WTC11 (cell line): ENCODE results near the gene AMIGO3. TPM values are rescaled to one million over a fixed set of nuclear protein-coding genes. Genes with fewer than 3 reads are reported as not detected.

Experiments
- CREM ChIP-seq: sonication (generic); formaldehyde crosslinking; IDR thresholded peaks from 2 replicates; pipeline ENCODE4 v1.8.1; 2022; ENCODE audit warnings: mild to moderate bottlenecking, missing genetic modification reagents, moderate library complexity
- E2F1 ChIP-seq: sonication (generic); formaldehyde crosslinking; IDR thresholded peaks from 2 replicates; pipeline ENCODE4 v1.8.0; 2022; ENCODE audit warnings: mild to moderate bottlenecking, missing genetic modification reagents
- ELF4 ChIP-seq: sonication (generic); formaldehyde crosslinking; IDR thresholded peaks from 2 replicates; pipeline ENCODE4 v1.8.1; 2022; ENCODE audit warnings: low read depth, mild to moderate bottlenecking, moderate library complexity, missing genetic modification reagents
- ESRRA ChIP-seq: sonication (generic); formaldehyde crosslinking; IDR thresholded peaks from 2 replicates; pipeline ENCODE4 v1.8.1; 2022; ENCODE audit warnings: mild to moderate bottlenecking, missing genetic modification reagents, borderline replicate concordance
- HMGA2 ChIP-seq: fragments of 250-450 bp; sonication (Bioruptor Pico); IDR thresholded peaks from 2 replicates; pipeline ENCODE4 v1.4.0; 2021; ENCODE audit warnings: mild to moderate bottlenecking, moderate library complexity
- JAZF1 ChIP-seq: fragments of 250-450 bp; sonication (Bioruptor Pico); IDR thresholded peaks from 2 replicates; pipeline ENCODE4 v1.9.0; 2021; ENCODE audit warnings: moderate library complexity, mild to moderate bottlenecking, inconsistent platforms
- MYBL2 ChIP-seq: sonication (generic); formaldehyde crosslinking; IDR thresholded peaks from 2 replicates; pipeline ENCODE4 v1.8.1; 2023; ENCODE audit warnings: mild to moderate bottlenecking, moderate library complexity, missing genetic modification reagents
- NFATC4 ChIP-seq: fragments of 250-450 bp; sonication (Bioruptor Pico); IDR thresholded peaks from 2 replicates; pipeline ENCODE4 v1.9.0; 2021; ENCODE audit warnings: mild to moderate bottlenecking
- NFYB ChIP-seq: sonication (generic); formaldehyde crosslinking; conservative IDR thresholded peaks from 2 replicates; pipeline ENCODE4 v1.8.0; 2022; ENCODE audit warnings: low read depth, missing genetic modification reagents
- NR1H2 ChIP-seq: sonication (generic); formaldehyde crosslinking; IDR thresholded peaks from 2 replicates; pipeline ENCODE4 v1.9.0; 2021; ENCODE audit warnings: mild to moderate bottlenecking, moderate library complexity, missing genetic modification reagents
- RORB ChIP-seq: fragments of 250-450 bp; sonication (Bioruptor Pico); IDR thresholded peaks from 2 replicates; pipeline ENCODE4 v1.9.0; 2021; ENCODE audit warnings: mild to moderate bottlenecking
- SOX15 ChIP-seq: fragments of 250-450 bp; sonication (Bioruptor Pico); IDR thresholded peaks from 2 replicates; pipeline ENCODE4 v1.9.0; 2021; ENCODE audit warnings: mild to moderate bottlenecking
- STAT6 ChIP-seq: sonication (generic); formaldehyde crosslinking; conservative IDR thresholded peaks from 2 replicates; pipeline ENCODE4 v1.8.1; 2023; ENCODE audit warnings: mild to moderate bottlenecking, low read depth, missing genetic modification reagents, moderate library complexity
- TEAD1 ChIP-seq: sonication (generic); formaldehyde crosslinking; IDR thresholded peaks from 2 replicates; pipeline ENCODE4 v1.8.0; 2022; ENCODE audit warnings: mild to moderate bottlenecking, missing genetic modification reagents
- TEAD4 ChIP-seq: sonication (generic); formaldehyde crosslinking; IDR thresholded peaks from 2 replicates; pipeline ENCODE4 v1.8.0; 2022; ENCODE audit warnings: mild to moderate bottlenecking, missing genetic modification reagents
- ZNF219 ChIP-seq: sonication (generic); formaldehyde crosslinking; IDR thresholded peaks from 2 replicates; pipeline ENCODE4 v1.8.0; 2023; ENCODE audit warnings: missing genetic modification reagents, mild to moderate bottlenecking, borderline replicate concordance
- ZNF317 ChIP-seq: sonication (generic); formaldehyde crosslinking; IDR thresholded peaks from 2 replicates; pipeline ENCODE4 v1.8.1; 2023; ENCODE audit warnings: low read depth, mild to moderate bottlenecking, moderate library complexity, missing genetic modification reagents, borderline replicate concordance
- ZNF423 ChIP-seq: fragments of 250-450 bp; sonication (Bioruptor Pico); IDR thresholded peaks from 2 replicates; pipeline ENCODE4 v2.1.2; 2022; ENCODE audit warnings: mild to moderate bottlenecking, moderate library complexity
- ZNF532 ChIP-seq: fragments of 250-450 bp; sonication (Bioruptor Pico); IDR thresholded peaks from 2 replicates; pipeline ENCODE4 v1.9.0; 2021; ENCODE audit warnings: mild to moderate bottlenecking, borderline replicate concordance
- total RNA-seq: library from RNA; stranded (reverse); gene quantifications from 3 replicates; pipeline ENCODE4 v1.2.3, GENCODE V29; 2021
- TF ChIP-seq, protein P1 (sequence below): sonication (generic); formaldehyde crosslinking; IDR thresholded peaks from 2 replicates; pipeline ENCODE4 v1.8.1; 2023; ENCODE audit warnings: mild to moderate bottlenecking, moderate library complexity, missing genetic modification reagents
- TF ChIP-seq, protein P2 (sequence below): sonication (generic); formaldehyde crosslinking; IDR thresholded peaks from 2 replicates; pipeline ENCODE4 v1.8.0; 2023; ENCODE audit warnings: mild to moderate bottlenecking, missing genetic modification reagents
- TF ChIP-seq, protein P3 (sequence below): sonication (generic); formaldehyde crosslinking; IDR thresholded peaks from 2 replicates; pipeline ENCODE4 v1.8.1; 2023; ENCODE audit warnings: mild to moderate bottlenecking, missing genetic modification reagents
- TF ChIP-seq, protein P4 (sequence below): fragments of 250-450 bp; sonication (Bioruptor Pico); conservative IDR thresholded peaks from 2 replicates; pipeline ENCODE4 v1.9.0; 2021; ENCODE audit warnings: mild to moderate bottlenecking

The AMIGO3 gene
- total RNA-seq, 1 experiment from 2014 or later, result 3.9 TPM

DNA sequence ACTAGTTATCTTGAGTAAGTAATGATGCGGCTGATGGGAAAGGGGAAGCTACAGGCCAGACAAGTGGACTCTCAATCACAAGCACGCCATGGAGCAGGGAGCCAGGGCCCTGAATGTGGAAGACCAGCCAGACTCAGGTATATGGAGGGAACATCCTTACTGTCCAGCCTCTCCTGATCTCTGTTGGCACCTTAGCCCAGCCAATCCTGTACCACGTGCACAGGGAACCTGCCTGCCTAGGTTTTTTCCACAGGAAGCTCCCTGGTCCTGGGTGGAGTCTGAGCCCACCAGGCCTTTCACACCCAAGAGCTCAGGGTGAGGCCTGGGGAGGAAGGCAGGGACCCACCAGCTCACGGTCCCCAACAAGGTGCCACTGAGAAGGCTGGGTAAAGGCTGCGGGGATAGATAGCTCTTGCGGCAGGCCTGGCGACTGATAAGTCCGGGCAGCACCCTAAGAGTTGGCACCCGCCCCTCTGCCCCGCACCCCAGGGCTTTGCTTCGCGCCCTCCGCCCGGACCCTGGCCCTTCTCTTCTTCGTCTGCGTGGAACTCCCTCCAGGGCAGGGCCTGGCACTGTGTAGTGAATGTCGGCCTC is 46.3 kb downstream of the AMIGO3 start (continued):
- TF ChIP-seq ELF4 (CRISPR knock-in tag), result no peak
- TF ChIP-seq, protein P1, sequence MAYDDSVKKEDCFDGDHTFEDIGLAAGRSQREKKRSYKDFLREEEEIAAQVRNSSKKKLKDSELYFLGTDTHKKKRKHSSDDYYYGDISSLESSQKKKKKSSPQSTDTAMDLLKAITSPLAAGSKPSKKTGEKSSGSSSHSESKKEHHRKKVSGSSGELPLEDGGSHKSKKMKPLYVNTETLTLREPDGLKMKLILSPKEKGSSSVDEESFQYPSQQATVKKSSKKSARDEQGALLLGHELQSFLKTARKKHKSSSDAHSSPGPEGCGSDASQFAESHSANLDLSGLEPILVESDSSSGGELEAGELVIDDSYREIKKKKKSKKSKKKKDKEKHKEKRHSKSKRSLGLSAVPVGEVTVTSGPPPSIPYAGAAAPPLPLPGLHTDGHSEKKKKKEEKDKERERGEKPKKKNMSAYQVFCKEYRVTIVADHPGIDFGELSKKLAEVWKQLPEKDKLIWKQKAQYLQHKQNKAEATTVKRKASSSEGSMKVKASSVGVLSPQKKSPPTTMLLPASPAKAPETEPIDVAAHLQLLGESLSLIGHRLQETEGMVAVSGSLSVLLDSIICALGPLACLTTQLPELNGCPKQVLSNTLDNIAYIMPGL (CRISPR knock-in tag), result no peak
- TF ChIP-seq TEAD1, result no peak
- TF ChIP-seq TEAD4 (CRISPR knock-in tag), result 0 out of 2 replicates have a peak, but pooled peaks have one; percentile 16
- no peak for TF ChIP-seq ZNF423 (CRISPR knock-in tag)
- no peak for TF ChIP-seq NFYB
- TF ChIP-seq, protein P2, sequence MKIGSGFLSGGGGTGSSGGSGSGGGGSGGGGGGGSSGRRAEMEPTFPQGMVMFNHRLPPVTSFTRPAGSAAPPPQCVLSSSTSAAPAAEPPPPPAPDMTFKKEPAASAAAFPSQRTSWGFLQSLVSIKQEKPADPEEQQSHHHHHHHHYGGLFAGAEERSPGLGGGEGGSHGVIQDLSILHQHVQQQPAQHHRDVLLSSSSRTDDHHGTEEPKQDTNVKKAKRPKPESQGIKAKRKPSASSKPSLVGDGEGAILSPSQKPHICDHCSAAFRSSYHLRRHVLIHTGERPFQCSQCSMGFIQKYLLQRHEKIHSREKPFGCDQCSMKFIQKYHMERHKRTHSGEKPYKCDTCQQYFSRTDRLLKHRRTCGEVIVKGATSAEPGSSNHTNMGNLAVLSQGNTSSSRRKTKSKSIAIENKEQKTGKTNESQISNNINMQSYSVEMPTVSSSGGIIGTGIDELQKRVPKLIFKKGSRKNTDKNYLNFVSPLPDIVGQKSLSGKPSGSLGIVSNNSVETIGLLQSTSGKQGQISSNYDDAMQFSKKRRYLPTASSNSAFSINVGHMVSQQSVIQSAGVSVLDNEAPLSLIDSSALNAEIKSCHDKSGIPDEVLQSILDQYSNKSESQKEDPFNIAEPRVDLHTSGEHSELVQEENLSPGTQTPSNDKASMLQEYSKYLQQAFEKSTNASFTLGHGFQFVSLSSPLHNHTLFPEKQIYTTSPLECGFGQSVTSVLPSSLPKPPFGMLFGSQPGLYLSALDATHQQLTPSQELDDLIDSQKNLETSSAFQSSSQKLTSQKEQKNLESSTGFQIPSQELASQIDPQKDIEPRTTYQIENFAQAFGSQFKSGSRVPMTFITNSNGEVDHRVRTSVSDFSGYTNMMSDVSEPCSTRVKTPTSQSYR (CRISPR knock-in tag), result no peak
- no peak; the same call in 1 of the 2 replicates for TF ChIP-seq ZNF219 (CRISPR knock-in tag)
- TF ChIP-seq JAZF1 (CRISPR knock-in tag), result no peak
- TF ChIP-seq RORB (CRISPR knock-in tag), result no peak
- TF ChIP-seq CREM (CRISPR knock-in tag), result no peak
- TF ChIP-seq, protein P3, sequence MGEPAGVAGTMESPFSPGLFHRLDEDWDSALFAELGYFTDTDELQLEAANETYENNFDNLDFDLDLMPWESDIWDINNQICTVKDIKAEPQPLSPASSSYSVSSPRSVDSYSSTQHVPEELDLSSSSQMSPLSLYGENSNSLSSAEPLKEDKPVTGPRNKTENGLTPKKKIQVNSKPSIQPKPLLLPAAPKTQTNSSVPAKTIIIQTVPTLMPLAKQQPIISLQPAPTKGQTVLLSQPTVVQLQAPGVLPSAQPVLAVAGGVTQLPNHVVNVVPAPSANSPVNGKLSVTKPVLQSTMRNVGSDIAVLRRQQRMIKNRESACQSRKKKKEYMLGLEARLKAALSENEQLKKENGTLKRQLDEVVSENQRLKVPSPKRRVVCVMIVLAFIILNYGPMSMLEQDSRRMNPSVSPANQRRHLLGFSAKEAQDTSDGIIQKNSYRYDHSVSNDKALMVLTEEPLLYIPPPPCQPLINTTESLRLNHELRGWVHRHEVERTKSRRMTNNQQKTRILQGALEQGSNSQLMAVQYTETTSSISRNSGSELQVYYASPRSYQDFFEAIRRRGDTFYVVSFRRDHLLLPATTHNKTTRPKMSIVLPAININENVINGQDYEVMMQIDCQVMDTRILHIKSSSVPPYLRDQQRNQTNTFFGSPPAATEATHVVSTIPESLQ (CRISPR knock-in tag), result no peak
- TF ChIP-seq E2F1 (CRISPR knock-in tag), result no peak
- no peak for TF ChIP-seq ZNF532 (CRISPR knock-in tag)
- TF ChIP-seq HMGA2 (CRISPR knock-in tag), result no peak
- peak; percentile 70; the same call in 1 of the 2 replicates for TF ChIP-seq NR1H2 (CRISPR knock-in tag)
- TF ChIP-seq MYBL2, result no peak
- TF ChIP-seq STAT6 (CRISPR knock-in tag), result no peak
- no peak for TF ChIP-seq ZNF317 (CRISPR knock-in tag)
- 0 out of 2 replicates have a peak, but pooled peaks have one; percentile 60 for TF ChIP-seq ESRRA
- no peak for TF ChIP-seq SOX15 (CRISPR knock-in tag)
- TF ChIP-seq, protein P4, sequence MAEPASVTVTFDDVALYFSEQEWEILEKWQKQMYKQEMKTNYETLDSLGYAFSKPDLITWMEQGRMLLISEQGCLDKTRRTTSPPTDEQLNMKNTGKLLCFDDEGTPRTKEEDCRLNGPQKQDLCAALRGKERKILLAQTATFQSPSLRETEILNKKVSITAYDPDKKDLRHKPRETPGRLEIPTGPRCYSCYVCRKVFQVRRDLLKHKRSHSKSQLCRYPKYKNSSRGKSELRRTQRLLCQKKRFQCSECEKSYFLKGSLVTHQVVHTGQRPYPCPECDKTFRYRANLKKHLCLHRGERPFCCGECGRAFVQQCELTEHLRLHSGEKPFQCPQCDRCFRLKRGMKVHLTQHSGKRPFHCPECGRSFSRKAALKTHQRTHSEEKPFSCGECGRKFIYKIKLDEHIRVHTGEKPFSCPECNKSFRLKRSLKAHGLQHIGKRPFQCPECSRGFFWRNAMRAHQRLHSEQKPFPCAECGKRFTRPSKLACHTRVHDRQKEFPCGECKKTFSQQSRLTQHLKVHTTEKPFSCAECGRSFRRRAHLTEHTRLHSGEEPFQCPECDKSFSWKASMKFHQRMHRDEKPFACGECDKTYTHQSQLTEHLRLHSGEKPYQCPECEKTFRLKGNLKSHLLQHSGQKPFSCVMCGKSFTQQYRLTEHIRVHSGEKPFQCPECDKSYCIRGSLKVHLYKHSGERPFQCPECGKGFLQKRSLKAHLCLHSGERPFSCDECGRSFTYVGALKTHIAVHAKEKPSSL (CRISPR knock-in tag), result no peak
- no peak for TF ChIP-seq NFATC4 (CRISPR knock-in tag)
